ENCODE measurements around the gene ATP2A1. TPM values are rescaled to one million over a fixed set of nuclear protein-coding genes. Genes with fewer than 3 reads are reported as not detected.
A peak's percentile ranks its signal among the peaks of the same experiment; 100 is the strongest.

ATP2A1 gene
- polyA plus RNA-seq, 2 donors, result 0.25 to 0.69 TPM

DNA sequence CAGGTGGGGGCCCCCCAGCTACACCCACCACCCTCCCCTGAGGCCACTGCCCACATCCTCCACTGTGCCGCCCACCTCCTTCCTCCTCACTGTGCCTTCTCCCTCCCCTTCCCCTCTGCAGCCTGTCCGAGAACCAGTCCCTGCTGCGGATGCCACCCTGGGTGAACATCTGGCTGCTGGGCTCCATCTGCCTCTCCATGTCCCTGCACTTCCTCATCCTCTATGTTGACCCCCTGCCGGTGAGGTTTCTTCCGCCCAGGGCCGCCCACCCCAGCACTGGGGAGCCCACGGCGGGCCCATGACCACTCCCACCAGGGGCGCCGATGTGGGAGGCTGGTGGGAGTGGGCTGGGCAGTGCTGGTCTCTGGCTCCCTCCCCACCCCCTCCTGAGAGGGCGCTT lies 24.6 kb downstream of the ATP2A1 start:
- no peak overlapping the region for H3K27ac ChIP-seq (ENCODE audit: low read depth in 2 of 2, low read length in 1 of 2)
- WGBS, 2 donors, result 60 to 66% methylated on average over 11 of the region's 11 CpGs
- H3K4me3 ChIP-seq (ENCODE audit: low read depth in 1 of 2, low read length in 2 of 2), result no peak overlapping the region
- no peaks in the 10 kb centered on the region for H3K27me3 ChIP-seq (ENCODE audit: control insufficient read depth in 1 of 2, insufficient read depth in 2 of 2, low read length in 2 of 2)
- H3K36me3 ChIP-seq (ENCODE audit: control insufficient read depth in 2 of 2, insufficient read depth in 2 of 2, low read length in 1 of 2), result peaks cover 0 to 12% of the 10 kb centered on the region in 2 donors
- H3K4me1 ChIP-seq (ENCODE audit: control insufficient read depth in 2 of 2, insufficient read depth in 2 of 2, low read length in 1 of 2), result no peaks in the 10 kb centered on the region
- H3K9me3 ChIP-seq (ENCODE audit: control insufficient read depth in 2 of 2, insufficient read depth in 1 of 2, low read depth in 1 of 2, low read length in 1 of 2), result no peaks in the 10 kb centered on the region

DNA sequence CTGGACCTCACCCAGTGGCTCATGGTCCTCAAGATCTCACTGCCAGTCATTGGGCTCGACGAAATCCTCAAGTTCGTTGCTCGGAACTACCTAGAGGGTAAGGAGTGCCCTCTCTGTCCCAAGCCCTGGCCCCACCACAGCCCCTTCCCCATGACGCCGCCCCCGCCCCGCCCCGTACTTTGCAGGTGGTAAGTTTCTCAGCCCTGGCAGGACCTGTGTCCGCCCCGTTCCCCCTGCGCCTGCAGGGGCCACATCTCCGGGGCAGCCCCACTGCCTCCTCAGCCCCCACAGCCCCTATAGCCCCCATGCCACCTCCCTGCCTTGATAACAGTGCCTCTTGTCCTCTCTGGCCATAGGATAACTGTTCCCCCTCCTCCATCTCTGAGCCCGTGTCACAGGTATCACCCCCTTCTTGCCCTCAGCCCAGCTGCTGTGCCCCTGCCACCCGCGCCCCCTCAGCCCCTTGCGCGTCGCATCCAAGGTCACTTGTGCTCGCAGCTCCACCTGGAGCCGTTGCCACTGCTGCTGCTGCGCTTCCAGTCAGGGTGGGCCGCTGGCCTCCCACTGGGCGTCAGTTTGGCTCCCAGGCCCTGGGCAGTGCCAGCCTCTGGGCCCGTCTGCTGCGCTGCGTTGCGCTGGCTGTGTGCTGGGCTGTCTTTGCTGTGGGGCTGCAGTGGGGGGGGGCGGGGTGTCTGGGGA lies 25.2 kb downstream of the ATP2A1 start:
- H3K4me3 ChIP-seq (ENCODE audit: low read depth in 1 of 2, low read length in 2 of 2), result no peak overlapping the region
- H3K36me3 ChIP-seq (ENCODE audit: control insufficient read depth in 2 of 2, insufficient read depth in 2 of 2, low read length in 1 of 2), result peaks cover 3 to 15% of the 10 kb centered on the region in 2 donors
- no peaks in the 10 kb centered on the region for H3K9me3 ChIP-seq (ENCODE audit: control insufficient read depth in 2 of 2, insufficient read depth in 1 of 2, low read depth in 1 of 2, low read length in 1 of 2)
- H3K27me3 ChIP-seq (ENCODE audit: control insufficient read depth in 1 of 2, insufficient read depth in 2 of 2, low read length in 2 of 2), result no peaks in the 10 kb centered on the region
- no peaks in the 10 kb centered on the region for H3K4me1 ChIP-seq (ENCODE audit: control insufficient read depth in 2 of 2, insufficient read depth in 2 of 2, low read length in 1 of 2)
- no peak overlapping the region for H3K27ac ChIP-seq (ENCODE audit: low read depth in 2 of 2, low read length in 1 of 2)
- WGBS, 2 donors, result 78 to 86% methylated on average over 29 of the region's 29 CpGs

DNA sequence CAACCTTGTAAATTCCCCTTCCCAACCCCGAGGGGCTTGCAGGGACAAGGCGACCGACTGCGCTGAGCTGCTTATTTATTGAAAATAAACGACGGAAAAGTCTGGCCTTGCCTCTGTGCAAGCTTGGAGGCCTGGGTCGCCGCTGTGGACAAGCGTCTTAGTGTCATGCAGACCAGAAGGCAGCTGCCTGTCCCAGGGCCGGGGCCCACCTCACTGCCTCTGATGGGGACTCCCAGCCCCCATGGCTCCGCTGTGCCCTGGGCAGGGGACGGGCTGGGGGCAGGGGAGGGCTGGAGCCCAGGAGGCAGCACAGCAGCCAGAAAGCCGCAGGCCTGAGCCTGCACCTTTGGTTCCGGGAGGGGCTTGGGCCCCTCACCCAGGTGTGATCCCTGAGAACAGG lies 26.1 kb downstream of the ATP2A1 start:
- Histone ChIP-seq H3K27ac (ENCODE audit: low read depth in 2 of 2, low read length in 1 of 2) (no peak overlapping the region), H3K4me3 (ENCODE audit: low read depth in 1 of 2, low read length in 2 of 2) (no peak overlapping the region), H3K36me3 (ENCODE audit: control insufficient read depth in 2 of 2, insufficient read depth in 2 of 2, low read length in 1 of 2) (peaks cover 5 to 18% of the 10 kb centered on the region in 2 donors), H3K27me3 (ENCODE audit: control insufficient read depth in 1 of 2, insufficient read depth in 2 of 2, low read length in 2 of 2) (no peaks in the 10 kb centered on the region), H3K4me1 (ENCODE audit: control insufficient read depth in 2 of 2, insufficient read depth in 2 of 2, low read length in 1 of 2) (no peaks in the 10 kb centered on the region), H3K9me3 (ENCODE audit: control insufficient read depth in 2 of 2, insufficient read depth in 1 of 2, low read depth in 1 of 2, low read length in 1 of 2) (no peaks in the 10 kb centered on the region)
- WGBS, 2 donors, result 84 to 90% methylated on average over 13 to 14 of the region's 14 CpGs

DNA sequence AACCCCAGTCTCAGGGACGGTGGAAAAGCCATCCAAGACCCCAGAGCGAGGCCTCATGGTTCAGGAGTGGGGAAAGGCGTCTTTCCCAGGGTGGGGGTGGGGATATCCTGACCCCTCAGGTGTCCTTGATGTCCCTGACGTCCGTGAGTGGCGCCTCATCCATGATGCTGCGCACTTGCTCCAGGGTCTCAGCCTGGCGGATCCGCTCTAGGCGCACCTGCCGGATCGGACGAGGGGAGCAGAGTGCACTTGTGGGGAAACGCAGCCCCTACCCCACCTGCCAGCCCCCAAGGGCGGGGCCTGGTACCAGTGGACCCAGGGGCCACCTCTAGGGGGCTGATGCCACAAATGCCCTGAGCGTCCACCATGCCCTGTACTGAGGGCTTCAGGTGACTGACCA lies 26.5 kb downstream of the ATP2A1 start:
- Histone ChIP-seq H3K27ac (ENCODE audit: low read depth in 2 of 2, low read length in 1 of 2) (no peak overlapping the region), H3K36me3 (ENCODE audit: control insufficient read depth in 2 of 2, insufficient read depth in 2 of 2, low read length in 1 of 2) (peaks cover 5 to 19% of the 10 kb centered on the region in 2 donors), H3K4me1 (ENCODE audit: control insufficient read depth in 2 of 2, insufficient read depth in 2 of 2, low read length in 1 of 2) (no peaks in the 10 kb centered on the region), H3K9me3 (ENCODE audit: control insufficient read depth in 2 of 2, insufficient read depth in 1 of 2, low read depth in 1 of 2, low read length in 1 of 2) (no peaks in the 10 kb centered on the region), H3K4me3 (ENCODE audit: low read depth in 1 of 2, low read length in 2 of 2) (no peak overlapping the region), H3K27me3 (ENCODE audit: control insufficient read depth in 1 of 2, insufficient read depth in 2 of 2, low read length in 2 of 2) (no peaks in the 10 kb centered on the region)
- WGBS, 2 donors, result 92 to 93% methylated on average over 16 of the region's 16 CpGs

DNA sequence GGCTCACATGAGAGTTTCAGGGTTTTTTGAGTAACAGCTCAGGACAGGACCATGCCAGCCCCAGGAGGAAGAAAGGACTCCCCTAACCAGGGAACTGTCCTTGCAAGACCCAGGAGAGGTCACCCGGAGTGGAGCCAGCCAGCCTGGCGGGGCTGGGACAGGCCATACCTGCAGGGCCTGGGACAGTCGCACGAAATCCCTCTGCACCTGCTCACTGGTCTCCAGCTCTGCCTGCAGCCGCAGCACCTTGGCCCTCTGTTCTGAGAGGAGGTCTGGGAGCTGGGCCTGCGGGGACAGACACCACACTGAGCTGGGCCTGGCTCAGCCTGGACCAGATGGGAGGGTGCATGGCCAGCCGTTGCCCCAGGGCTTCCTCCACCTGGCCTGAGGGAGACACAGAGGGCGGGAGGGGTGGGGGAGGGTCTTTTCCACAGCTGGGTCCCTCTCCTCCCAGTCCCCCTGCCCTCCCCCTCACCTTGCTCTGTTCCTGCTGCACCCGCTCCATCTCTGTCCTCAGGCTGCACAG lies 27.0 kb downstream of the ATP2A1 start:
- Histone ChIP-seq H3K4me3 (ENCODE audit: low read depth in 1 of 2, low read length in 2 of 2) (no peak overlapping the region), H3K27ac (ENCODE audit: low read depth in 2 of 2, low read length in 1 of 2) (no peak overlapping the region), H3K27me3 (ENCODE audit: control insufficient read depth in 1 of 2, insufficient read depth in 2 of 2, low read length in 2 of 2) (no peaks in the 10 kb centered on the region), H3K36me3 (ENCODE audit: control insufficient read depth in 2 of 2, insufficient read depth in 2 of 2, low read length in 1 of 2) (peaks cover 5 to 19% of the 10 kb centered on the region in 2 donors), H3K4me1 (ENCODE audit: control insufficient read depth in 2 of 2, insufficient read depth in 2 of 2, low read length in 1 of 2) (no peaks in the 10 kb centered on the region), H3K9me3 (ENCODE audit: control insufficient read depth in 2 of 2, insufficient read depth in 1 of 2, low read depth in 1 of 2, low read length in 1 of 2) (no peaks in the 10 kb centered on the region)
- WGBS, 2 donors, result 92% methylated on average over 9 of the region's 9 CpGs

DNA sequence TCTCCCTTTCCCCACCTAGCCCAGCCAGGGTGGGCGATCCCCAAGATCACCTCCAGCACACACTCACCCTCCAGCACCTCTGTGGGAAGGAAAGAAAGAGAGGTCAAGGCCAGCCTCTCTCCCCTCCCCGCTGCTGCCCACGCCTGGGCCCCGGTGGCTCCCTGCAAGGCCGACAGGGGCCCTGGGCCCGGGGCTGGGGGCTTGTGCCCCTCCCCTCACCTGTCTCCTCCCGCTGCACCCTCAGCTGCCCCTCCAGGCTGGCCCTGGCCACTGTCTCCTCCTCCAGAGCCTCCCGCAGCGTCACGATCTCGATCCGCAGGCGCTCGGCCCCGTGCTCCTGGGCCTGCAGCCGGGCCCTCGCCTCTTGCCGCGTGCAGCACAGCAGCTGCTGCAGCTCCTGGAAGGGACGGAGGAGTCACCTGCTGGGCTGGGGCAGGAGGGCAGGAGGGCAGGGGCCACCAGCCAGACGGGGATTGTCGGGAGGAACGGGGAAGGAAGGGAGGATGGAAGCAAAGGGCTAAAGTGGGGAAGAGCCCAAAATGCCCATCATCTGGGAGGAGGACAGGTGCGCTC lies 27.6 kb downstream of the ATP2A1 start:
- no peaks in the 10 kb centered on the region for H3K9me3 ChIP-seq (ENCODE audit: control insufficient read depth in 2 of 2, insufficient read depth in 1 of 2, low read depth in 1 of 2, low read length in 1 of 2)
- WGBS, 2 donors, result 85 to 86% methylated on average over 23 to 24 of the region's 24 CpGs
- no peaks in the 10 kb centered on the region for H3K27me3 ChIP-seq (ENCODE audit: control insufficient read depth in 1 of 2, insufficient read depth in 2 of 2, low read length in 2 of 2)
- H3K36me3 ChIP-seq (ENCODE audit: control insufficient read depth in 2 of 2, insufficient read depth in 2 of 2, low read length in 1 of 2), result peaks cover 5 to 21% of the 10 kb centered on the region in 2 donors
- no peak overlapping the region for H3K4me3 ChIP-seq (ENCODE audit: low read depth in 1 of 2, low read length in 2 of 2)
- no peak overlapping the region for H3K27ac ChIP-seq (ENCODE audit: low read depth in 2 of 2, low read length in 1 of 2)
- peaks cover 0 to 4% of the 10 kb centered on the region in 2 donors for H3K4me1 ChIP-seq (ENCODE audit: control insufficient read depth in 2 of 2, insufficient read depth in 2 of 2, low read length in 1 of 2)

DNA sequence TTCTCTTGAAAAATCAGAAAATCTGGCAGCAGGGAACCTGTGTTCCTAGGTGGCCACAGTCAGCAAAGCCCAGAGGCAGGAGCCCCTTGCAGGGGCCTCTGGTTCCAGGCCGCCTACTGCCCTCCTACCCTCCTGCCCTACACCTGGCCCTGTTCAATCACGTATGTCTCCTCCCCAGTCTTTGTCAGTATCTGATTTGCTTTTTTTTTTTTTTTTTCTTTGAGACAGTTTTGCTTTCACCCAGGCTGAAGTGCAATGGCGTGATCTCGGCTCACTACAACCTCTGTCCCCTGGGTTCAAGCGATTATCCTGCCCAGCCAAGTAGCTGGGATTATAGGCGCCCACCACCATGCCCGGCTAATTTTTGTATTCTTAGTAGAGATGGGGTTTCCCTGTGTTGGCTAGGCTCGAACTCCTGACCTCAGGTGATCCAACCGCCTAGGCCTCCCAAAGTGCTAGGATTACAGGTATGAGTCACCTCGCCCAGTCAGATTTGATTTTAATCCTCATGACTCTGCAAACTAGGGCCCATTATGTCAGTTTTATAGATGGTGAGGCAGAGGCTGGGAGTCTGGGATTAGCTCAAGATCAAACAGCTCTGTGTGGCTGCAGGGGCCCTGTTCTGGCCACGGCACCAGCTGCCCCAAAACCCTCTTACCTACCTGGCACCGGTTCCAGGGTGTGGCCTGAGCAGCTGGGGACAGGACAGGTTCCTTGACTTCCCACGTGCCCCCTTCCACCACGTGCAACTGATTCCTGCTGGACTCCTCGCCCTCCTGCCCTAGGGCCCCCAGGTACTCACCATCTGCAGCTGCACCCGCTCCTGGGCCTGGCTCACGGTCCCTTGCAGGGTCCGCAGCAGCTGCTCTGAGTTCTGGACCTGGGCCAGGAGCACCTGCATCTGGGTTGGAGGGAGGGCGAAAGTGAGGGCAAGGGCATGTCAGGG lies 32.1 kb downstream of the ATP2A1 start:
- Histone ChIP-seq H3K36me3 (ENCODE audit: control insufficient read depth in 2 of 2, insufficient read depth in 2 of 2, low read length in 1 of 2) (peaks cover 5 to 36% of the 10 kb centered on the region in 2 donors), H3K27ac (ENCODE audit: low read depth in 2 of 2, low read length in 1 of 2) (peak overlapping the region in 1 of 2 donors; percentile 37), H3K4me3 (ENCODE audit: low read depth in 1 of 2, low read length in 2 of 2) (no peak overlapping the region), H3K4me1 (ENCODE audit: control insufficient read depth in 2 of 2, insufficient read depth in 2 of 2, low read length in 1 of 2) (peaks cover 0 to 8% of the 10 kb centered on the region in 2 donors), H3K9me3 (ENCODE audit: control insufficient read depth in 2 of 2, insufficient read depth in 1 of 2, low read depth in 1 of 2, low read length in 1 of 2) (no peaks in the 10 kb centered on the region), H3K27me3 (ENCODE audit: control insufficient read depth in 1 of 2, insufficient read depth in 2 of 2, low read length in 2 of 2) (no peaks in the 10 kb centered on the region)
- WGBS, 2 donors, result 67 to 71% methylated on average over 19 of the region's 19 CpGs

DNA sequence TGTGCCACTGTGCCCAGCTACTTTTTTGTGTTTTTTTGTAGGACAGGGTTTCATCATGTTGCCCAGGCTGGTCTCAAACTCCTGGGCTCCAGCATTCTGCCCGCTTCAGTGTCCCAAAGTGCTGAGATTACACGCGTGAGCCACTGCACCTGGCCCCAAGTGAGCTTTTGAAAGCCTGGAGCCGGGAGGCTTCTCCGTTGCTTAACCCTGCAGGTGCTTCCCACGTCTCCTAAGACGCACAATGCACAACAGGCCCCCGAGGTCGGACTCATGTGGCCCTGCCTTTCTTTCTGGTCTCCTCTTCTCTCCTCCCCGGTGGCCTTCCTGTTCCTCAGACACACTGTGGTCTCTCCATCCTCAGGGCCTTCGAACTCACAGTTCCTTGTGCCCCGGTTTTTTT lies 34.3 kb downstream of the ATP2A1 start:
- H3K4me1 ChIP-seq (ENCODE audit: control insufficient read depth in 2 of 2, insufficient read depth in 2 of 2, low read length in 1 of 2), result peaks cover 0 to 8% of the 10 kb centered on the region in 2 donors
- no peaks in the 10 kb centered on the region for H3K27me3 ChIP-seq (ENCODE audit: control insufficient read depth in 1 of 2, insufficient read depth in 2 of 2, low read length in 2 of 2)
- no peaks in the 10 kb centered on the region for H3K9me3 ChIP-seq (ENCODE audit: control insufficient read depth in 2 of 2, insufficient read depth in 1 of 2, low read depth in 1 of 2, low read length in 1 of 2)
- H3K36me3 ChIP-seq (ENCODE audit: control insufficient read depth in 2 of 2, insufficient read depth in 2 of 2, low read length in 1 of 2), result peaks cover 5 to 33% of the 10 kb centered on the region in 2 donors
- WGBS, 2 donors, result 87 to 91% methylated on average over 12 of the region's 12 CpGs
- H3K4me3 ChIP-seq (ENCODE audit: low read depth in 1 of 2, low read length in 2 of 2), result no peak overlapping the region
- H3K27ac ChIP-seq (ENCODE audit: low read depth in 2 of 2, low read length in 1 of 2), result no peak overlapping the region

DNA sequence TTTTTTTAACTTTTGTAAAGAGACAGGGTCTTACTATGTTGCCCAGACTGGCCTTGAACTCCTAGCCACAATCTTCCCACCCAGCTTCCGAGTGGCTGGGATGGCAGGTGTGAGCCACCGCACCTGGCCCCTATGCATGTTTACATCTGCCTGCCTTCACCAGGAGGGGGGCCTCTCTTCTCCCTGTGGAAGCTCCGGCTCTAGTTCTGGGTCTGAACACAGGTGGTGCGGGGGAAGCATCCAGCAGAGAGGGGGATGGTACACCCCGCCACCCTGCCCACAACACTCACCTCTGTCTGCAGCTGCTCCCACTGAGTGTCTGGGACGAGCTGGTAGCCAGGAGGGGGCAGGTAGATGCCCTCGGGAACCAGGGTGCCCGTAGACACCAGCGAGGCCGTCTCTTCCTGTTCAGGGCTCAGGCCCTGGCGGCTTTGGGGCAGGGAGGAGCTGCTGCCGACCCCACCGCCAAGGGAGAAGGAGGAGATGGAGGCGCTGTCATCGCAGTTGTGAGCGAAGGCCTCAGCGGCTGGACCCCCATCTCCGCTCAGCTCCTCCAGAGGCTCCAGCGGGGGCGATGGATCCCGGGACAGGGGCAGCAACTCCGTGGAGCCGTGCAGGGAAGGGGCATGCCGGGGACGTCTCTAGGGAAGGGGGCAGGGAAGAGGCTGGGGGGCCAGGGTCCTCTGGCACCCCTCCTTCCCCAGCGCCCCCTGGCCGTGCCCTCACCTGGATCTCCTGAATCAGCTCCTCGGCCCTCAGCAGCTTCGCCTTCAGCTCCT lies 35.8 kb downstream of the ATP2A1 start:
- H3K36me3 ChIP-seq (ENCODE audit: control insufficient read depth in 2 of 2, insufficient read depth in 2 of 2, low read length in 1 of 2), result peaks cover 0 to 35% of the 10 kb centered on the region in 2 donors
- H3K27ac ChIP-seq (ENCODE audit: low read depth in 2 of 2, low read length in 1 of 2), result no peak overlapping the region
- no peak overlapping the region for H3K4me3 ChIP-seq (ENCODE audit: low read depth in 1 of 2, low read length in 2 of 2)
- H3K27me3 ChIP-seq (ENCODE audit: control insufficient read depth in 1 of 2, insufficient read depth in 2 of 2, low read length in 2 of 2), result no peaks in the 10 kb centered on the region
- peaks cover 0 to 8% of the 10 kb centered on the region in 2 donors for H3K4me1 ChIP-seq (ENCODE audit: control insufficient read depth in 2 of 2, insufficient read depth in 2 of 2, low read length in 1 of 2)
- 90 to 93% methylated on average over 23 to 29 of the region's 29 CpGs for WGBS, 2 donors
- H3K9me3 ChIP-seq (ENCODE audit: control insufficient read depth in 2 of 2, insufficient read depth in 1 of 2, low read depth in 1 of 2, low read length in 1 of 2), result no peaks in the 10 kb centered on the region
